ENCODE measurements around the gene DPEP2.
"Not testable (repeated sequence)": the region's sequence is repeated elsewhere in the genome, so short reads cannot be mapped to it uniquely, and the experiment has no call there.

The DPEP2 gene

GRCh38 chr16:67943256-67943618 lies 56.0 kb downstream of the DPEP2 start:
- no peaks in the 10 kb centered on the region for H3K9me3 Mint-ChIP-seq (ENCODE audit: low read depth)

GRCh38 chr16:67942510-67943255 lies 56.6 kb downstream of the DPEP2 start:
- no peaks in the 10 kb centered on the region for H3K9me3 Mint-ChIP-seq (ENCODE audit: low read depth)

More at GRCh38 chr16:67943256-67943618, 56.0 kb downstream of the DPEP2 start:
- Mint-ChIP-seq H3K27ac (no peak overlapping the region), H3K27me3 (no peaks in the 10 kb centered on the region), H3K4me1 (ENCODE audit: low read depth) (peaks cover 22% of the 10 kb centered on the region), H3K36me3 (no peaks in the 10 kb centered on the region), H3K4me3 (no peak overlapping the region)

GRCh38 chr16:67942200-67942509 lies 57.1 kb downstream of the DPEP2 start:
- H3K4me3 Mint-ChIP-seq = no peak overlapping the region
- no peaks in the 10 kb centered on the region for H3K36me3 Mint-ChIP-seq
- no peaks in the 10 kb centered on the region for H3K9me3 Mint-ChIP-seq (ENCODE audit: low read depth)
- H3K4me1 Mint-ChIP-seq (ENCODE audit: low read depth) = peaks cover 25% of the 10 kb centered on the region
- no peaks in the 10 kb centered on the region for H3K27me3 Mint-ChIP-seq
- H3K27ac Mint-ChIP-seq = peak overlapping the region; percentile 61

More at GRCh38 chr16:67942510-67943255, 56.6 kb downstream of the DPEP2 start:
- H3K4me3 Mint-ChIP-seq = no peak overlapping the region
- H3K36me3 Mint-ChIP-seq = no peaks in the 10 kb centered on the region
- no peaks in the 10 kb centered on the region for H3K27me3 Mint-ChIP-seq
- H3K27ac Mint-ChIP-seq = no peak overlapping the region
- H3K4me1 Mint-ChIP-seq (ENCODE audit: low read depth) = peaks cover 22% of the 10 kb centered on the region

- H3K4me3 Mint-ChIP-seq = no peak overlapping the region
- H3K27me3 Mint-ChIP-seq = no peaks in the 10 kb centered on the region
- H3K36me3 Mint-ChIP-seq = no peaks in the 10 kb centered on the region
- peaks cover 29% of the 10 kb centered on the region for H3K4me1 Mint-ChIP-seq (ENCODE audit: low read depth)
- peak overlapping the region; percentile 54 for H3K27ac Mint-ChIP-seq
- no peaks in the 10 kb centered on the region for H3K9me3 Mint-ChIP-seq (ENCODE audit: low read depth)
These were observed 57.6 kb downstream of the DPEP2 start for GRCh38 chr16:67941469-67942199.

- Mint-ChIP-seq H3K4me3 (peak overlapping the region; percentile 47), H3K27ac (peak overlapping the region; percentile 89), H3K27me3 (no peaks in the 10 kb centered on the region), H3K4me1 (ENCODE audit: low read depth) (peaks cover 31% of the 10 kb centered on the region), H3K36me3 (peaks cover 3% of the 10 kb centered on the region), H3K9me3 (ENCODE audit: low read depth) (no peaks in the 10 kb centered on the region)
These were observed 58.7 kb downstream of the DPEP2 start for GRCh38 chr16:67940446-67941089.

- Mint-ChIP-seq H3K9me3 (ENCODE audit: low read depth) (no peaks in the 10 kb centered on the region), H3K36me3 (peaks cover 8% of the 10 kb centered on the region), H3K4me1 (ENCODE audit: low read depth) (peaks cover 39% of the 10 kb centered on the region), H3K27ac (peak overlapping the region; percentile 89), H3K27me3 (no peaks in the 10 kb centered on the region), H3K4me3 (peak overlapping the region; percentile 47)
These were observed 59.5 kb downstream of the DPEP2 start for GRCh38 chr16:67939507-67940445.

GRCh38 chr16:67937713-67938112 lies 61.6 kb downstream of the DPEP2 start:
- H3K4me3 Mint-ChIP-seq = peak overlapping the region; percentile 99
- not testable (repeated sequence) for H3K9me3 Mint-ChIP-seq (ENCODE audit: low read depth); H3K27me3 Mint-ChIP-seq; H3K36me3 Mint-ChIP-seq; H3K27ac Mint-ChIP-seq
- peaks cover 45% of the 10 kb centered on the region for H3K4me1 Mint-ChIP-seq (ENCODE audit: low read depth)
